ENCODE results near the gene ZKSCAN3. TPM values are rescaled to one million over a fixed set of nuclear protein-coding genes. Genes with fewer than 3 reads are reported as not detected.

ZKSCAN3 gene
- polyA plus RNA-seq, 1 donor (not counting 4 experiments of a cell fraction or from before 2014, with no cell fraction given) = 3.1 TPM

GRCh38 chr6:28323813-28324424, 25.8 kb upstream of the ZKSCAN3 start:
- Histone ChIP-seq H3K4me1 (ENCODE audit: control insufficient read depth, extremely low read depth, insufficient read depth, low read length) (no peaks in the 10 kb centered on the region), H3K4me3 (ENCODE audit: control insufficient read depth in 2 of 3, extremely low read depth in 1 of 3, insufficient read depth in 2 of 3, low read depth in 1 of 3, low read length in 3 of 3) (no peak overlapping the region), H3K79me2 (ENCODE audit: control insufficient read depth, insufficient read depth, low read length) (no peaks in the 10 kb centered on the region), H3K9me1 (ENCODE audit: control insufficient read depth, extremely low read depth, insufficient read depth, low read length) (no peaks in the 10 kb centered on the region), H3K4me2 (ENCODE audit: control insufficient read depth, extremely low read depth, insufficient read depth, low read depth, low read length) (no peak overlapping the region), H3K27me3 (ENCODE audit: control insufficient read depth, extremely low read depth, insufficient read depth, low read length) (no peaks in the 10 kb centered on the region), H3K9ac (ENCODE audit: control insufficient read depth, extremely low read depth, insufficient read depth, low read length) (no peak overlapping the region), H3K27ac (ENCODE audit: control insufficient read depth, insufficient read depth, low read length) (no peak overlapping the region), H4K20me1 (ENCODE audit: control insufficient read depth, extremely low read depth, insufficient read depth, low read length) (no peaks in the 10 kb centered on the region), H3K36me3 (ENCODE audit: control insufficient read depth in 2 of 2, extremely low read depth in 1 of 2, insufficient read depth in 2 of 2, low read length in 2 of 2) (peaks cover 3 to 11% of the 10 kb centered on the region in 2 experiments), H3K9me3 (ENCODE audit: control insufficient read depth, low read depth, low read length) (peaks cover 13% of the 10 kb centered on the region), H2AFZ (ENCODE audit: control insufficient read depth, low read length) (no peak overlapping the region)
- dilution Hi-C loops (cut with MboI; ENCODE audit: extremely low pct_ligation_motif_present, low sequenced_read_pairs) = no loop called here
- DNase-seq (ENCODE audit: low read depth, low spot score) (no peak), FAIRE-seq (no peak)
- TF ChIP-seq CTCF (optimal IDR thresholded peaks at IDR 0.05 in 1 of 3, IDR thresholded peaks at IDR 0.05 in 1 of 3, conservative IDR thresholded peaks at IDR 0.05 in 1 of 3; ENCODE audit: extremely low read depth in 1 of 3, insufficient read depth in 2 of 3, low read length in 3 of 3) (no peak), EZH2 (IDR thresholded peaks at IDR 0.05; ENCODE audit: low read length) (no peak)

- Histone ChIP-seq H3K36me3 (ENCODE audit: control insufficient read depth in 2 of 2, extremely low read depth in 1 of 2, insufficient read depth in 2 of 2, low read length in 2 of 2) (peaks cover 3 to 11% of the 10 kb centered on the region in 2 experiments), H3K4me2 (ENCODE audit: control insufficient read depth, extremely low read depth, insufficient read depth, low read depth, low read length) (no peak overlapping the region), H3K27me3 (ENCODE audit: control insufficient read depth, extremely low read depth, insufficient read depth, low read length) (no peaks in the 10 kb centered on the region), H3K79me2 (ENCODE audit: control insufficient read depth, insufficient read depth, low read length) (no peaks in the 10 kb centered on the region), H3K9ac (ENCODE audit: control insufficient read depth, extremely low read depth, insufficient read depth, low read length) (no peak overlapping the region), H4K20me1 (ENCODE audit: control insufficient read depth, extremely low read depth, insufficient read depth, low read length) (no peaks in the 10 kb centered on the region), H3K9me3 (ENCODE audit: control insufficient read depth, low read depth, low read length) (peaks cover 13% of the 10 kb centered on the region), H2AFZ (ENCODE audit: control insufficient read depth, low read length) (no peak overlapping the region), H3K27ac (ENCODE audit: control insufficient read depth, insufficient read depth, low read length) (no peak overlapping the region), H3K9me1 (ENCODE audit: control insufficient read depth, extremely low read depth, insufficient read depth, low read length) (no peaks in the 10 kb centered on the region), H3K4me1 (ENCODE audit: control insufficient read depth, extremely low read depth, insufficient read depth, low read length) (no peaks in the 10 kb centered on the region), H3K4me3 (ENCODE audit: control insufficient read depth in 2 of 3, extremely low read depth in 1 of 3, insufficient read depth in 2 of 3, low read depth in 1 of 3, low read length in 3 of 3) (no peak overlapping the region)
- DNase-seq (ENCODE audit: low read depth, low spot score) = no peak
- no peak for TF ChIP-seq CTCF (optimal IDR thresholded peaks at IDR 0.05 in 1 of 3, IDR thresholded peaks at IDR 0.05 in 1 of 3, conservative IDR thresholded peaks at IDR 0.05 in 1 of 3; ENCODE audit: extremely low read depth in 1 of 3, insufficient read depth in 2 of 3, low read length in 3 of 3)
- no peak for TF ChIP-seq EZH2 (IDR thresholded peaks at IDR 0.05; ENCODE audit: low read length)
- no peak for FAIRE-seq
- dilution Hi-C loops (cut with MboI; ENCODE audit: extremely low pct_ligation_motif_present, low sequenced_read_pairs) = no loop called here
These were observed 23.3 kb upstream of the ZKSCAN3 start for GRCh38 chr6:28326371-28326948.

All from keratinocyte (primary cell).